IgD-negative memory B cell (primary cell): Measurements from ENCODE around the gene HEPH. TPM values are rescaled to one million over a fixed set of nuclear protein-coding genes. Genes with fewer than 3 reads are reported as not detected.

Experiments
- polyA plus RNA-seq: library from polyadenylated mRNA; unstranded; fragments of 300-500 nt; fragmentation: Illumina TruSeq; gene quantifications from one replicate; pipeline ENCODE4 v1.2.3, GENCODE V29; 2021

The HEPH gene
- polyA plus RNA-seq, 1 donor from 2014 or later, result not detected

Other genes starting within 250 kb of the HEPH start
- gene VSIG4, start 124.2 kb upstream of the HEPH start, polyA plus RNA-seq, result not detected